PFSK-1 (cell line): ENCODE data around the gene PLXNA3.

ENCODE experiments used
- FOXP2 ChIP-seq: optimal IDR thresholded peaks from 2 replicates; pipeline ENCODE3; 2011; ENCODE audit warnings: borderline replicate concordance, control low read depth, inconsistent platforms; ENCODE audit not compliant: insufficient read depth; ENCODE audit errors: extremely low read length, extremely low read depth
- POLR2AphosphoS5 ChIP-seq: IDR thresholded peaks from 2 replicates; pipeline ENCODE4 v1.6.1; 2012; ENCODE audit warnings: low read depth, mild to moderate bottlenecking, control low read depth, low read length, moderate library complexity
- REST ChIP-seq, 2 experiments: IDR thresholded peaks; 2 replicates each; pipeline versions ENCODE4 v1.6.1 to v1.8.0; 2011 to 2012; ENCODE audit warnings: low read depth in 2 of 2, low read length in 2 of 2, control low read depth in 1 of 2, inconsistent platforms in 1 of 2, mild to moderate bottlenecking in 1 of 2, moderate library complexity in 1 of 2; ENCODE audit not compliant: insufficient read depth in 1 of 2
- SIN3A ChIP-seq: IDR thresholded peaks from 2 replicates; pipeline ENCODE4 v1.6.1; 2012; ENCODE audit warnings: mild to moderate bottlenecking, low read length, moderate library complexity, borderline replicate concordance; ENCODE audit not compliant: insufficient read depth
- TAF1 ChIP-seq: IDR thresholded peaks from 2 replicates; pipeline ENCODE4 v1.6.1; 2012; ENCODE audit warnings: low read length, control low read depth, borderline replicate concordance; ENCODE audit not compliant: insufficient read depth

The PLXNA3 gene

GRCh38 chrX:154490021-154490413, 31.9 kb downstream of the PLXNA3 start:
- TF ChIP-seq POLR2AphosphoS5: no peak
- TF ChIP-seq TAF1: no peak
- no peak for TF ChIP-seq SIN3A
- no peak for TF ChIP-seq FOXP2
- no peak for TF ChIP-seq REST (IDR thresholded peaks at IDR 0.05; ENCODE audit: insufficient read depth in 1 of 2, low read depth in 2 of 2, low read length in 2 of 2)

- TF ChIP-seq TAF1 (peak; percentile 77; the same call in 1 of the 2 replicates), POLR2AphosphoS5 (peak; percentile 52), FOXP2 (no peak), REST (IDR thresholded peaks at IDR 0.05; ENCODE audit: insufficient read depth in 1 of 2, low read depth in 2 of 2, low read length in 2 of 2) (0 out of 4 replicates have a peak, but pooled peaks of 1 of the 2 experiments have one; percentile 34), SIN3A (no peak)
Measured at GRCh38 chrX:154490414-154491083, 32.5 kb downstream of the PLXNA3 start, which contains the start of gene SLC10A3. SLC10A3 (minus strand) TSS chrX:154490629; CDS start chrX:154488940, 1,689 bp downstream.

GRCh38 chrX:154494715-154495114, 36.6 kb downstream of the PLXNA3 start:
- no peak for TF ChIP-seq FOXP2
- TF ChIP-seq POLR2AphosphoS5: no peak
- no peak for TF ChIP-seq REST (IDR thresholded peaks at IDR 0.05; ENCODE audit: insufficient read depth in 1 of 2, low read depth in 2 of 2, low read length in 2 of 2)

GRCh38 chrX:154495472-154495922, 37.4 kb downstream of the PLXNA3 start:
- TF ChIP-seq POLR2AphosphoS5: no peak

GRCh38 chrX:154502098-154502497, 44.0 kb downstream of the PLXNA3 start:
- no peak for TF ChIP-seq REST (IDR thresholded peaks at IDR 0.05; ENCODE audit: insufficient read depth in 1 of 2, low read depth in 2 of 2, low read length in 2 of 2)
- no peak for TF ChIP-seq FOXP2
- no peak for TF ChIP-seq POLR2AphosphoS5
- TF ChIP-seq SIN3A: no peak
- TF ChIP-seq TAF1: no peak
